Measurements from ENCODE around the gene PLEK2. TPM values are rescaled to one million over a fixed set of nuclear protein-coding genes. Genes with fewer than 3 reads are reported as not detected.
"Not testable (repeated sequence)": the region's sequence is repeated elsewhere in the genome, so short reads cannot be mapped to it uniquely, and the experiment has no call there.

PLEK2 gene
- polyA plus RNA-seq, 4 donors = 1.1 to 4.0 (median 2.4) TPM

DNA sequence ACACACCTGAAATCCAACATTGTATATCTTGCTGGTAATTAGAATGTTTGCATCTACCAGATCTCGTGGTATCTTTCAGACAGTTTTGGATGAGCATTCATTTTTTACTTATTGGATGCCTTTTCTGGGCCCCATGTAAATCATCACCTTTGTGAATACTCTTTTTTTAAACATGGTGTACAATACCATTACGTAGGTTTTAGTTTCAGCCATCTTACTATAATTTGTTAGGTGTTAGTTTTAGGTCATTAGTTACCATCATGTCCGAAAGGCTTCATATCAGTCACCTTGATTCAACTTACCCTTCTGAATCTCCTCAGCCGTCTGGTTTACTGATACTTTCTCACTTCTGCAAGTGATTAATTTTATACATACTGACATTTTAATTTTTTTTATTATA lies 46.5 kb downstream of the PLEK2 start:
- no peak for DNase-seq (ENCODE audit: low read depth in 4 of 4, low spot score in 2 of 4)

GRCh38 chr14:67360470-67361206 lies 51.3 kb downstream of the PLEK2 start:
- DNase-seq (ENCODE audit: low read depth in 4 of 4, low spot score in 2 of 4) = peak in 2 of 4 donors; percentile 2 to 6

DNA sequence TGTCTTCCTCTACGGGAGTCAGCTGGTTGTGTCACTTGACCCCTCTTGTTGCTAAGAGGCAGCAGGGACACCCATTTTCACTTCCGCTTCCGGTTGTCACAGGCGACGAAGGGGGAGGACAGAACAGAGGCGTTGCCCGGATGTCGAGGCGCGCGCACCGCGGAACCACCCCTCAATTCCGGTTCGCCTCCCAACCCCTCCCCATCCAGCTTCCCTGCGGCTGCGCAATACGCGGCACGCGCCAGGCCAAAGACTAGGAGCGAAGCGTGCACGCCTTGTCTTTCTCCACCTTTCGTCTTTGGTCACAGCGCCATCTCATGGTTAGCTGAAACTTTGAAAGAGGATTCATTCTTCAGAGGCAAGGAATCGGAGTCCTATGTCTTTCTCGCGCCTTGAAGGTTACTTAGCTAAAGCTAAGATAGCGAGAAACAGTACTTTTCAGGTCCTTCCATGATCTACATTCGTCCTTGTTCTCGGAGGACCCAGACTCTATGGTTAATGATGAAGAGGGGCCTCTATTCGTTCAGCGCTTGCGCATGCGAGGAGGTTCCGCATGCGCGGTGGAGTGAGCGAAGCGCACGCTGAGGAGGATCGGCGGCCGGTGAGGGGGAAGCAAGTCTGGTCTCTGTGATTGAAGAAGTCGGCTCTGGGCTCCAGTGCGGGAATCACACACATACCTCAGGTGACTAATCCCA lies 52.0 kb downstream of the PLEK2 start, which contains the start of the genes ATP6V1D and EIF2S1:
TSS of gene ATP6V1D (minus strand) at position 30 of the 695 bp plus-strand sequence. CDS start 106 bp downstream, outside the sequence.
TSS of gene EIF2S1 (plus strand) at position 554 of the 695 bp plus-strand sequence. CDS start 4,440 bp downstream, outside the sequence.
- DNase-seq (ENCODE audit: low read depth in 4 of 4, low spot score in 2 of 4) = peak; percentile 99 to 100 (median 99)

DNA sequence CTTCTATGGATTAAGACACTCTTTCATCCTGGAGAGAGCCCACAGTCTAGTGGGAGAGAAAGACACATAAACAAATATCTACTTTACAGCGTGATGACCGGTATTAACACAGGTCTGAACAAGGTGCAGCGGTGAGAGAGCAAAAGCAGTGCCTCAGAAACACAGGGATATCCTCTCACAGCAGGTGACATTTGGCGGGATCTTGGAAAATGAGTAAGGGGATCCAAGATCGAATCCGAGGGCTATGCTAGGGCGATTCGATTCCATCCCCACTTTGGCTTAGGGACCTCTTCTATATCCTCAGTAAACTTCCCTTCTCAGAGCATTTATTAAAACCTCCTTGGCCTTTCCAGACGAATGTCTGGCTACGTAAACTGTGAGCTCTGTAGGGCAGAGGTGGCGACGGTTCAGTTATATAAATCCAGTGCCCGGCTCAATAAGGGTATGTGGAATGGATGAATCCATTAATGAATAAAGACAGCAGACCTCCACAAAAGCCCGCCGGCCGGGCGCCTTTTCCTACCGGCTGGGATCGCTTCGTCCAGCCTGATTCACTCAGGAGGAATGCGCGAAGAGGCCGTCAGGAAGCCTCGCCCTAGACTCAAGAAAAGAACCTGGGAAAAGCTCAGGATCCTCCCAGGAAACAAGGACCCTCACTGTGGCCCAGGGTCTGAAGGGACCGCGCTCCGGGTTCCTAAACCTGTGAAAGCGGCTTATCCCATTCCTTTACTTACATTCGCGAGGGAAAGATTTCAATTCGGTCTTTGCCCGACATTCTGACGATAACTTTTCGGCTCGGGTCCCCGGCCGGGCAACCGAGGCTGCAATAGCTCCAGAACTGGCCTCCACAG lies 52.8 kb downstream of the PLEK2 start:
- peak in 2 of 4 donors; percentile 2 to 13 for DNase-seq (ENCODE audit: low read depth in 4 of 4, low spot score in 2 of 4)

DNA sequence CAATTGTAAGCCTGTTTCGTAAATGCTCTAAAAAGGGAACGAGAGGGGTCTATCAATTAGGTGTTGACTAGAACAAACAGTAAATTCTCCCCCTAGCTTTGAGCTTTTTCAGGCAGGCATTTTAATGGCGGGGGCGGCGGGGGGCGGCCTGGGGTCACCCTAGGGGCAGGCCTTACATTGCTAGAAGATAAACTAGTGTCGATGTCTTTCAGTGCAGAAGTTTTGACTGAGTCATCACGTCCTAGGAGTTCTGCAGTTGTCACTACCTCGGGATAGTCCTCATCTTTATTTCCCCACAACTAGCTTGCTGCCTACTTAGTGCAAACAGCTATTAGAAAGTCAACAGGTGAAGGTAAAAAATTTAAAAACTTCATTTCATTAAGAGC lies 54.0 kb downstream of the PLEK2 start:
- DNase-seq (ENCODE audit: low read depth in 4 of 4, low spot score in 2 of 4) = no peak

DNA sequence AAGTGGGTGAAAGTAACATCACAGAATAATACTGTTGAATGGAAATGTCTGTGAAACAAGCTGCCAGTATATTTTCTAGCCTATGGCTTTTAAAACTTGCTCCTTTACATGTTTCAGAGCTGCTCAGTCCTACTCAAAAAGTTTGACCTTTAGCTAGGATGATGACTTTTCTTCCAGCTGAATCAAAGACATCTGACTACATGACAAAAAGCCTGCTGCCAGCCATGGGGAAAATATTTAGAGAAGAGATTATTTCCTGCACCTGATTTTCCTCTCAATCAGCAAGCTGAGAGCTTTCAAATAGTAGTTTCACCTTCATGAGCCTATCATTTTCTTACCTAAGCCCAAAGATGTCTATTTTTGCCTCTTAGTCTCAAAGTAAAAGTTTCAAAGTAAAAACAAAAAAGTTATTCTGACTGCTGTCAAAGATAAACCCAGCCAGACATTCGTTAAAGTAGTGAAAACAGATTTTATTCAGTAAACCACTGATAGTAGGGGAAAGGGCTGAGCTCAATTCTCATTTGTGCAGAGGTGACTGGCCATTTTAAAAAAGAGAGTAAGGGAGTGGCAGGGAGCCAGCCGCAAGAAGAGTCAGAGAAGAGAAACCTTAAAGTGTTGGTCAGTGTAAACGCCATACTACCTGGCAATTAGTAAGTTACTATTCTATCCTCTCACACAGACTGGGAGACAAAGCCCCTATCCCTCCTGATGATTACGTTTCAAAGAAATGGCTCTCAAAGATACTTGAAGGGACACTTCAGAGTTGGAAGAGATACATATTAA lies 54.6 kb downstream of the PLEK2 start:
- no peak for DNase-seq (ENCODE audit: low read depth in 4 of 4, low spot score in 2 of 4)

GRCh38 chr14:67352055-67352454 lies 59.9 kb downstream of the PLEK2 start:
- no peak for DNase-seq (ENCODE audit: low read depth in 4 of 4, low spot score in 2 of 4)

- no peak for DNase-seq (ENCODE audit: low read depth in 4 of 4, low spot score in 2 of 4)
Measured at GRCh38 chr14:67345583-67345982, 66.4 kb downstream of the PLEK2 start.

- no peak for DNase-seq (ENCODE audit: low read depth in 4 of 4, low spot score in 2 of 4)
Measured at GRCh38 chr14:67343601-67344230, 68.2 kb downstream of the PLEK2 start.

DNA sequence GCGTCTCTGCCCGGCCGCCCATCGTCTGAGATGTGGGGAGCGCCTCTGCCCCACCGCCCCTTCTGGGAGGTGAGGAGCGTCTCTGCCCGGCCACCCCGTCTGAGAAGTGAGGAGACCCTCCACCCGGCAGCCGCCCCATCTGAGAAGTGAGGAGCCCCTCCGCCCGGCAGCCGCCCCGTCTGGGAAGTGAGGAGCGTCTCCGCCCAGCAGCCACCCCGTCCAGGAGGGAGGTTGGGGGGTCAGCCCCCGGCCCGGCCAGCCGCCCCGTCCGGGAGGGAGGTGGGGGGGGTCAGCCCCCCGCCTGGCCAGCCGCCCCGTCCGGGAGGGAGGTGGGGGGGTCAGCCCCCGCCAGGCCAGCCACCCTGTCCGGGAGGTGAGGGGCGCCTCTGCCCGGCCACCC lies 70.7 kb downstream of the PLEK2 start:
- not testable (repeated sequence) for DNase-seq (ENCODE audit: low read depth in 4 of 4, low spot score in 2 of 4)

Other genes starting within 250 kb of the PLEK2 start
- 1 to 10 TPM in 2 of 4 donors, under 1 TPM in 2; 0.51 to 1.5 (median 1.0) TPM for gene GARIN2, start 222.7 kb downstream of the PLEK2 start, polyA plus RNA-seq (ENCODE audit: insufficient read length in 4 of 4)
- 100 to 1,000 TPM in 3 of 4 donors, 10 to 100 TPM in 1; 90.6 to 154 (median 135) TPM for gene PALS1, start 170.7 kb downstream of the PLEK2 start, polyA plus RNA-seq (ENCODE audit: insufficient read length in 4 of 4)
- 100 to 1,000 TPM; 132 to 185 (median 144) TPM for gene ATP6V1D, start 52.4 kb downstream of the PLEK2 start, polyA plus RNA-seq (ENCODE audit: insufficient read length in 4 of 4)
- gene EIF2S1, start 51.8 kb downstream of the PLEK2 start, polyA plus RNA-seq (ENCODE audit: insufficient read length in 4 of 4) = 100 to 1,000 TPM in 2 of 4 donors, 10 to 100 TPM in 2; 79.1 to 111 (median 101) TPM
- 1 to 10 TPM; 1.8 to 3.8 (median 3.3) TPM for gene TMEM229B, start 76.6 kb upstream of the PLEK2 start, polyA plus RNA-seq (ENCODE audit: insufficient read length in 4 of 4)
- gene PLEKHH1, start 121.1 kb upstream of the PLEK2 start, polyA plus RNA-seq (ENCODE audit: insufficient read length in 4 of 4) = 10 to 100 TPM; 30.4 to 85.5 (median 55.2) TPM
- gene PIGH, start 188.1 kb upstream of the PLEK2 start, polyA plus RNA-seq (ENCODE audit: insufficient read length in 4 of 4) = 10 to 100 TPM; 35.6 to 48.5 (median 41.6) TPM
- gene ARG2, start 207.8 kb upstream of the PLEK2 start, polyA plus RNA-seq (ENCODE audit: insufficient read length in 4 of 4) = 10 to 100 TPM in 3 of 4 donors, 1 to 10 TPM in 1; 8.5 to 29.7 (median 11.1) TPM

All from left renal cortex interstitium (tissue), 4 donors.